ENCODE results near the gene HS6ST1. TPM values are rescaled to one million over a fixed set of nuclear protein-coding genes. Genes with fewer than 3 reads are reported as not detected.
A peak's percentile ranks its signal among the peaks of the same experiment; 100 is the strongest.

Gene HS6ST1
- total and polyA plus RNA-seq, 7 experiments from 2014 or later = 1.6 to 14.3 (median 11.3) TPM

DNA sequence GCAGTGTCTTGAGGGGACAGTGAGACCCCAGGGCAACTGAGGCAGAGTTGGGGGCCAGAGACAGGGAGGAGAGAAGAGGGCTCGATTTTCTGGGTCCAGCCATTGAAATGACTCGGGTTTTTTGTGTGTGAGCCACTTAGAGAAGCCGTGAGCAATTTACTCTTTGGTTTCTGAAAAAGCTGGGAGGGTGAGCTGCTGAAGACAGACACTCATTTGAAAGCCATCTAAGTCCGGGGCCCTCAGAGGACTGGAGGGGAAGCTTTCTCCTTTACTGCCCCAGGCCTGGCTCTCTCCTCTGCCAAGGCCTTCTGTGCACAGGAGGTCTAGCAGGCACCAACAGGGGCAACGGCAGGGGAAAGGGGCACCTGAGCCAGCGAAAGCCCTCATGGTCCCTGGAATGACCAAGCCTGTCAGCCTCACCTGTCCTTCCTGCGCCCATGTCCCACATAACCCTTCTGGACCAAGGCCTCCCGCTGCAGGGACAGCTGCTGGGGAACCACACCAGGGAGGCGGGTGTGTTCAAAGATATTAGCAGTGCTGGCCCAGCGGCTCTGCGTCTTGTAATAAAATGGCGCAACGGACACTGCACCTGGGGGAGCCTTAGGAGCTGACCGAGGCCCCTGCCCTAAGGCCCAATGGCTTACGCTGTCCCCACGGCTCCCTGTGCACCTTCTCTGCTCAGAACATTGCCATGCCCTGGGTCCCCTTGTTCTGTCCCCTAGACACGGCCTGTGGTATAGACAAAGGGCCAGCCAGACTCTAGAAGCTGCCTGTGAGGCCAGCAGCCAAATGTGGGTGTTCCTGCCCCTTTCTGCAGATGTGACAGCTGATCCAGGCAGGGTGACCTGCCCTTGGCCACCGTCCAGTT, 45.8 kb downstream of the HS6ST1 start:
- intact Hi-C loops (cut with micrococcal nuclease) = no loop called here
- ChIA-PET CTCF (no interaction called here), POLR2A (no interaction called here)
- H3K4me3 ChIP-seq (ENCODE audit: low read length) = no peak overlapping the region
- Mint-ChIP-seq H3K4me3 (no peak overlapping the region), H3K4me1 (peaks cover 0 to 12% (median 5%) of the 10 kb centered on the region in 7 donors), H3K27ac (no peak overlapping the region), H3K36me3 (peaks cover 7 to 30% (median 20%) of the 10 kb centered on the region in 5 donors), H3K27me3 (no peaks in the 10 kb centered on the region), H3K9me3 (peaks cover 4 to 22% (median 9%) of the 10 kb centered on the region in 11 donors)
- no peaks in the 10 kb centered on the region for H3K27me3 ChIP-seq (ENCODE audit: control insufficient read depth in 2 of 2, insufficient read depth in 2 of 2, low read length in 2 of 2)
- ATAC-seq (no peak), DNase-seq (no peak)
- H3K27ac ChIP-seq (ENCODE audit: low read depth, low read length) = no peak overlapping the region
- peaks cover 0 to 13% (median 0%) of the 10 kb centered on the region in 3 experiments for H3K36me3 ChIP-seq (ENCODE audit: control insufficient read depth in 2 of 3, insufficient read depth in 3 of 3, low read length in 3 of 3)
- H3K9me3 ChIP-seq (ENCODE audit: control insufficient read depth in 2 of 3, low read length in 3 of 3) = no peaks in the 10 kb centered on the region
- H3K4me1 ChIP-seq (ENCODE audit: control insufficient read depth in 2 of 2, insufficient read depth in 2 of 2, low read length in 2 of 2) = peaks cover 0 to 14% of the 10 kb centered on the region in 2 donors

DNA sequence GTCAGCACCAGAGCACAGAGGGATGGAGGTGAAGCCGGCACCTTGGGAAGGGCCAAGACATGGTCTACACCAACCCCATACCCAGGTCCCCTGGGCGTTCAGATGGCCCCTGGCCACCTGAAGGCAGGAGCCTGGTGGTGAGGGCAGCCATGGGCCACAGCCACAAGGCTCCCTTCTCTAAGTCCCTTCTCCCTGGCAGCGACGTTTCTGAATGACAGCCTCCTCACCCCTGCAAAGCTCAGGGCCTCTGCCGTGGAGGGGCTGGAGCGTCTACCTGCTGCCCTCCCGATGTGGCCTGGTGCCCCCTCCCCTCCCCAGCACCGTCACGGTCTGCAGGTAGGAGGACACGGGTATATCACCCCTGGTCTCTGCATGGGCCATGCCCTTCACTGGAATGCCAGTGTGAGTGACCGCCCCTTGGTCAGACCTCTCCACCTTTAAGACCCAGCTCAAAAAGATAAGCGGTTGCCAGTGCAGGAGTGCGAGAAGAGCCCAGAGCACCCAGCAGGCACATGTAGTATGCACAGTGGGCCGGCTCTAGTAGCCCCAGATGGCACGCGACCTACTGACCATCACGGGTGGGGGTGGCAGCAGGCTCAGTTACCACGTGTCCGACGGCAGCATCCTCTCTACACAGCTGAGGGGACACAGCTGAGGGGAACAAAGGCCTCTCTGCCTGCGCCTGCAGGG, 46.6 kb downstream of the HS6ST1 start:
- no peaks in the 10 kb centered on the region for H3K27me3 Mint-ChIP-seq
- H3K27ac Mint-ChIP-seq = no peak overlapping the region
- Histone ChIP-seq H3K36me3 (ENCODE audit: control insufficient read depth in 2 of 3, insufficient read depth in 3 of 3, low read length in 3 of 3) (peaks cover 0 to 13% (median 0%) of the 10 kb centered on the region in 3 experiments), H3K27me3 (ENCODE audit: control insufficient read depth in 2 of 2, insufficient read depth in 2 of 2, low read length in 2 of 2) (no peaks in the 10 kb centered on the region), H3K4me3 (ENCODE audit: low read length) (no peak overlapping the region), H3K27ac (ENCODE audit: low read depth, low read length) (no peak overlapping the region), H3K4me1 (ENCODE audit: control insufficient read depth in 2 of 2, insufficient read depth in 2 of 2, low read length in 2 of 2) (peaks cover 0 to 14% of the 10 kb centered on the region in 2 donors), H3K9me3 (ENCODE audit: control insufficient read depth in 2 of 3, low read length in 3 of 3) (no peaks in the 10 kb centered on the region)
- ATAC-seq (no peak), DNase-seq (no peak)
- H3K9me3 Mint-ChIP-seq = peaks cover 4 to 22% (median 9%) of the 10 kb centered on the region in 11 donors
- CTCF ChIA-PET = no interaction called here
- no peak overlapping the region for H3K4me3 Mint-ChIP-seq
- H3K4me1 Mint-ChIP-seq = peaks cover 0 to 12% (median 5%) of the 10 kb centered on the region in 7 donors
- peaks cover 7 to 30% (median 20%) of the 10 kb centered on the region in 5 donors for H3K36me3 Mint-ChIP-seq
- POLR2A ChIA-PET = no interaction called here
- intact Hi-C loops (cut with micrococcal nuclease) = no loop called here

DNA sequence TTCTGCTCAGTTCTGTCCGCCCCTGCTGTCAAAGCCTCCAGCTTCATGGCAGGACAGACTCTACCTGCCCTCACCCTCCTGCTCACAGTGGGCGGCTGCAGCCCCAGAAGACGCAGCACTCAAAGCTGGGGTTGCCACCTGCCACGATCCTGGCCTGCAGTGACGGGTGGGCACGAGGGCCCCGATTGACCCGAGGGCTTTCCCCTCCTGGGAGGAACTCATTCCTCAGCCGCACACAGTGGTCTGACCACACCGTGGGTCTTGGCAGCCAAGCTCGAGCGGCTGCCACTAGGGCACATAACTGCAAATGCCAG, 47.1 kb downstream of the HS6ST1 start:
- Histone ChIP-seq H3K27ac (ENCODE audit: low read depth, low read length) (no peak overlapping the region), H3K4me3 (ENCODE audit: low read length) (no peak overlapping the region), H3K36me3 (ENCODE audit: control insufficient read depth in 2 of 3, insufficient read depth in 3 of 3, low read length in 3 of 3) (peaks cover 0 to 10% (median 0%) of the 10 kb centered on the region in 3 experiments), H3K9me3 (ENCODE audit: control insufficient read depth in 2 of 3, low read length in 3 of 3) (no peaks in the 10 kb centered on the region), H3K4me1 (ENCODE audit: control insufficient read depth in 2 of 2, insufficient read depth in 2 of 2, low read length in 2 of 2) (peaks cover 0 to 14% of the 10 kb centered on the region in 2 donors), H3K27me3 (ENCODE audit: control insufficient read depth in 2 of 2, insufficient read depth in 2 of 2, low read length in 2 of 2) (no peaks in the 10 kb centered on the region)
- Mint-ChIP-seq H3K4me1 (peaks cover 0 to 12% (median 5%) of the 10 kb centered on the region in 7 donors), H3K27ac (no peak overlapping the region), H3K9me3 (peaks cover 4 to 22% (median 9%) of the 10 kb centered on the region in 11 donors), H3K4me3 (no peak overlapping the region), H3K36me3 (peaks cover 7 to 27% (median 20%) of the 10 kb centered on the region in 5 donors), H3K27me3 (no peaks in the 10 kb centered on the region)
- intact Hi-C loops (cut with micrococcal nuclease) = no loop called here
- DNase-seq (no peak), ATAC-seq (no peak)
- ChIA-PET CTCF (no interaction called here), POLR2A (no interaction called here)

DNA sequence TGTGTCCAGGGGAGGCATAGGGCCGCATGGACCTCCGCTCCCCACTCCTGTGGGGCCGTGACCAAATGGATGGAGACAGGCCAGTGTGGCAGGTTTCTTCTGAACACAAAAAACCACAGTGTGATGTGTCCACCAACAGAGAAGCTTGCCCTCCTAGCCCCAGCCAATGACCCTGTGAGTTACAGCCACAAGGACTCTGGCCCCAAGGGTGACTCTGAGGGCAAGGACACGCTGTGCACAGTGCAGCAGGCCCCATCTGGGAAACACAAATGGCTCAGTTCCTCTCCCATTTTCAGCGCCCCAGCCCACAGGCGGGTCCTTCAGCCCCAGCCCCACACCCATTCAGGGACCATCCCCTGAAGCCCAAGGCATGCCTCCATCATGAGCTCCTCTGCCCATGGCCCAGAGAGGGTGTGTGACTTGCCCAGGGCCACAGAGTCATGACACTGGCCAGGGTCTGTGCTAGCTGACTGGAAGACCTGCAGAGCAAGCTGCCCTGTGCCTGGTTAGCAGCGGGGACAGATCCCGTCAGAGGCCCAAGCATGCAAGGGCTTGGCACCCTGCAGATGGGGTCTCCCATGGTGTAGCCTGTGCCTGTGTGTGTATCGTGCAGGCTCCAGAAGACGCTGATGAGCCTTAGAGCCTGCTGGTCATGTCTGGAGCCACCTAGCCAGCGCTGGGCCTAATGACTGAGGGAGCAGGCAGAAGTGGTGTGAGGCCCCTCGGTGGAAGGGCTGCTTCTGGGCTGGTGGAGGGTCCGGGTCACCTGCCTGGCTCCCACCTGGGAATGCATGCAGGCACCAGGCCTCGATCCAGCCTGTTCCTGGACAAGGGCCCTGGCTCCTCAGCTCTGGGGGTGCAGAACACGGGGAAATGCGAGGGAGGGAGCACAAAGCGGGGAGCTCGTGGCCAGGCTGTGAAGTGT, 47.7 kb downstream of the HS6ST1 start:
- H3K27ac ChIP-seq (ENCODE audit: low read depth, low read length) = no peak overlapping the region
- Mint-ChIP-seq H3K9me3 (peaks cover 4 to 20% (median 9%) of the 10 kb centered on the region in 11 donors), H3K27me3 (no peaks in the 10 kb centered on the region), H3K27ac (no peak overlapping the region), H3K4me3 (no peak overlapping the region), H3K4me1 (peaks cover 0 to 12% (median 5%) of the 10 kb centered on the region in 7 donors), H3K36me3 (peaks cover 7 to 22% (median 19%) of the 10 kb centered on the region in 5 donors)
- no peak overlapping the region for H3K4me3 ChIP-seq (ENCODE audit: low read length)
- CTCF ChIA-PET = no interaction called here
- intact Hi-C loops (cut with micrococcal nuclease) = no loop called here
- peaks cover 0 to 10% (median 0%) of the 10 kb centered on the region in 3 experiments for H3K36me3 ChIP-seq (ENCODE audit: control insufficient read depth in 2 of 3, insufficient read depth in 3 of 3, low read length in 3 of 3)
- no peak for DNase-seq
- H3K9me3 ChIP-seq (ENCODE audit: control insufficient read depth in 2 of 3, low read length in 3 of 3) = no peaks in the 10 kb centered on the region
- H3K27me3 ChIP-seq (ENCODE audit: control insufficient read depth in 2 of 2, insufficient read depth in 2 of 2, low read length in 2 of 2) = no peaks in the 10 kb centered on the region
- ATAC-seq = no peak
- H3K4me1 ChIP-seq (ENCODE audit: control insufficient read depth in 2 of 2, insufficient read depth in 2 of 2, low read length in 2 of 2) = peaks cover 0 to 14% of the 10 kb centered on the region in 2 donors
- POLR2A ChIA-PET = no interaction called here

DNA sequence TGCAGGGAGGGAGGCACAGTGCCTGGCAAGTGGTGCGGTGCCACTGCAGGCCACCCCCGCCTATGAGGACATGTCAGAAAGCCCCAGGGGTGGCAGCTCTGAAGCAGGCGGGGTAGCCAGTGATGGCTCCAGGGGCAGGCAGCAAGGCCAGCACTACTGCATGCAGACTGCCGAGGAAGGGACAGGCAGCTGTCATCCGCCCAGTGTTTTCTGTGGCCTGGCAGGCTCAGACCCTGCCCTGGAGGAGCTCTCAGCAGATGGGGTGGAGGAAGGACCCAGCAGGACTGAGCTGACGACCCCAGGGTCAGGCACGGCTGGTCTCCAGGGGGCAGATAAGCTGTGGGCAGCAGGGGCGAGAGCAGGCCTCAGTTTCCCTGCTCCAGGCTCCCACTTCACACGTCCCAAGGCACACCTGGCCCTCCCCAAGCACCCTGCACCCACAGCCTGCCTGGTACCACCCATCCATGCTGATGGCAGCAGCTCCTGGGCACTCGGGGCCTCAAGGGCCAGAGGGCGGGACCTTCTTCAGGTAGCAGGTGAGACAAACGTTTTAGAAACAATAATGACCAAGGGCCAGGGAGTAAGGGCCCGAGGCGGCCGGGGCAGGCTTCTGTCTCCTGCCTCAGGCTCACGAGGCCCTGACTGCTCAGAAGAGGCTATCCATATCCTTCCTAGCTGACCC, 48.5 kb downstream of the HS6ST1 start:
- peaks cover 0 to 2% (median 0%) of the 10 kb centered on the region in 3 experiments for H3K36me3 ChIP-seq (ENCODE audit: control insufficient read depth in 2 of 3, insufficient read depth in 3 of 3, low read length in 3 of 3)
- H3K9me3 ChIP-seq (ENCODE audit: control insufficient read depth in 2 of 3, low read length in 3 of 3) = no peaks in the 10 kb centered on the region
- ATAC-seq = no peak
- no peak overlapping the region for H3K4me3 ChIP-seq (ENCODE audit: low read length)
- peaks cover 4 to 12% (median 9%) of the 10 kb centered on the region in 11 donors for H3K9me3 Mint-ChIP-seq
- peaks cover 0 to 14% of the 10 kb centered on the region in 2 donors for H3K4me1 ChIP-seq (ENCODE audit: control insufficient read depth in 2 of 2, insufficient read depth in 2 of 2, low read length in 2 of 2)
- H3K4me3 Mint-ChIP-seq = no peak overlapping the region
- peak overlapping the region in 1 of 9 donors; percentile 14 for H3K27ac Mint-ChIP-seq
- peaks cover 0 to 12% (median 5%) of the 10 kb centered on the region in 7 donors for H3K4me1 Mint-ChIP-seq
- peaks cover 7 to 14% (median 11%) of the 10 kb centered on the region in 5 donors for H3K36me3 Mint-ChIP-seq
- H3K27me3 ChIP-seq (ENCODE audit: control insufficient read depth in 2 of 2, insufficient read depth in 2 of 2, low read length in 2 of 2) = no peaks in the 10 kb centered on the region
- no peaks in the 10 kb centered on the region for H3K27me3 Mint-ChIP-seq
- ChIA-PET CTCF (no interaction called here), POLR2A (no interaction called here)
- intact Hi-C loops (cut with micrococcal nuclease) = no loop called here
- no peak overlapping the region for H3K27ac ChIP-seq (ENCODE audit: low read depth, low read length)
- no peak for DNase-seq
